K562 (cell line): ENCODE measurements around the gene SAMD11. TPM values are rescaled to one million over a fixed set of nuclear protein-coding genes. Genes with fewer than 3 reads are reported as not detected.

ENCODE experiments used
- CBX3 ChIP-seq, 2 experiments: IDR thresholded peaks; 1 replicate in 1 of 2; 2 replicates in 1 of 2; pipeline ENCODE4 v1.6.1; 2012; ENCODE audit warnings: inconsistent platforms in 2 of 2, low read length in 2 of 2, borderline replicate concordance in 1 of 2, control low read depth in 1 of 2
- CBX5 ChIP-seq: IDR thresholded peaks from 2 replicates; pipeline ENCODE4 v1.6.1; 2014; ENCODE audit warnings: low read depth, borderline replicate concordance
- COPS2 ChIP-seq: fragments of 450-650 bp; conservative IDR thresholded peaks from 2 replicates; pipeline ENCODE4 v1.6.1; 2016; ENCODE audit warnings: mild to moderate bottlenecking, moderate library complexity
- FOXA1 ChIP-seq: fragments of 450-650 bp; IDR thresholded peaks from 2 replicates; pipeline ENCODE4 v1.6.1; 2016; ENCODE audit warnings: mild to moderate bottlenecking, borderline replicate concordance
- KLF1 ChIP-seq: fragments of 450-650 bp; IDR thresholded peaks from 2 replicates; pipeline ENCODE4 v1.6.1; 2016; ENCODE audit warnings: missing genetic modification characterization, missing compliant biosample characterization
- L3MBTL2 ChIP-seq: fragments of 450-650 bp; IDR thresholded peaks from 2 replicates; pipeline ENCODE4 v1.6.1; 2016; ENCODE audit warnings: mild to moderate bottlenecking, moderate library complexity
- POLR3G ChIP-seq: IDR thresholded peaks from 2 replicates; pipeline ENCODE4 v1.6.1; 2011; ENCODE audit not compliant: insufficient read length, insufficient replicate concordance; ENCODE audit errors: extremely low read depth
- SMARCA4 ChIP-seq: fragments of 450-650 bp; IDR thresholded peaks from 2 replicates; pipeline ENCODE4 v1.6.1; 2016
- SMARCA5 ChIP-seq: fragments of 450-650 bp; IDR thresholded peaks from 2 replicates; pipeline ENCODE4 v1.6.1; 2016
- SRSF7 ChIP-seq: fragments of 200-400 bp; formaldehyde crosslinking; optimal IDR thresholded peaks from 2 replicates; pipeline ENCODE3; 2017; ENCODE audit warnings: mild to moderate bottlenecking, low read depth, low read length
- ZNF12 ChIP-seq: sonication (generic); formaldehyde crosslinking; IDR thresholded peaks from 2 replicates; pipeline ENCODE4 v1.4.0; 2020; ENCODE audit warnings: mild to moderate bottlenecking, missing genetic modification reagents
- ZNF146 ChIP-seq: IDR thresholded peaks from one replicate; pipeline ENCODE4 v1.6.1; 2018; ENCODE audit warnings: missing compliant biosample characterization; ENCODE audit not compliant: unreplicated experiment
- ZNF57 ChIP-seq: fragments of 450-650 bp; formaldehyde crosslinking; IDR thresholded peaks from 2 replicates; pipeline ENCODE4 v1.4.0; 2020; ENCODE audit warnings: mild to moderate bottlenecking, moderate library complexity
- ZNF778 ChIP-seq: fragments of 450-650 bp; formaldehyde crosslinking; IDR thresholded peaks from 2 replicates; pipeline ENCODE4 v1.4.0; 2020; ENCODE audit warnings: mild to moderate bottlenecking, moderate library complexity
- ZZZ3 ChIP-seq: fragments of 450-650 bp; IDR thresholded peaks from 2 replicates; pipeline ENCODE4 v1.6.1; 2016; ENCODE audit warnings: antibody characterized with exemption, mild to moderate bottlenecking, moderate library complexity
- polyA plus RNA-seq, 8 experiments: library from polyadenylated mRNA; depleted of rRNA in 4 of 8; stranded (reverse) in 5 of 8; unstranded in 3 of 8; fragments of >200 nt; fragmentation: Nextera tagmentation in 2 of 8; fragmentation: Illumina TruSeq in 1 of 8; extraction: Ambion mirVana in 2 of 8; extraction: Trizol in 1 of 8; gene quantifications; 2 replicates each; pipeline versions ENCODE4 v1.2.1 to v1.2.3, GENCODE V29; 2011 to 2014; ENCODE audit warnings: inconsistent platforms in 1 of 8, missing spikeins in 1 of 8
- total RNA-seq, 7 experiments: library from RNA; depleted of rRNA in 6 of 7; stranded (reverse); fragments of >200 nt in 6 of 7; fragmentation: Illumina TruSeq in 2 of 7; extraction: Trizol in 2 of 7; gene quantifications; 2 replicates each; pipeline versions ENCODE4 v1.2.1 to v1.2.3, GENCODE V29; 2011 to 2021; ENCODE audit warnings: low replicate concordance in 1 of 7
- TF ChIP-seq, protein P1 (sequence below): IDR thresholded peaks from 3 replicates; pipeline ENCODE4 v1.6.1; 2011; ENCODE audit warnings: borderline replicate concordance, mild to moderate bottlenecking, moderate library complexity; ENCODE audit not compliant: insufficient read length; ENCODE audit errors: extremely low read depth
- TF ChIP-seq, protein P2 (sequence below): fragments of 250-450 bp; sonication (Bioruptor Pico); IDR thresholded peaks from 2 replicates; pipeline ENCODE4 v1.4.0; 2020
- TF ChIP-seq, protein P3 (sequence below): sonication (generic); formaldehyde crosslinking; IDR thresholded peaks from 2 replicates; pipeline ENCODE4 v1.8.1; 2023; ENCODE audit warnings: mild to moderate bottlenecking, missing genetic modification reagents
- TF ChIP-seq, protein P4 (sequence below), 3 experiments: IDR thresholded peaks in 2 of 3; conservative IDR thresholded peaks in 1 of 3; 2 replicates each; pipeline ENCODE4 v1.5.1; 2011 to 2012; ENCODE audit warnings: low read length in 3 of 3, mild to moderate bottlenecking in 3 of 3, control low read depth in 2 of 3, improper control_type of control experiment in 1 of 3, inconsistent platforms in 1 of 3, low read depth in 1 of 3, mixed read lengths in 1 of 3, moderate library complexity in 1 of 3; ENCODE audit not compliant: insufficient read depth in 2 of 3
- TF ChIP-seq, protein P5 (sequence below): fragments of 250-450 bp; sonication (Bioruptor Pico); IDR thresholded peaks from 2 replicates; pipeline ENCODE4 v1.5.1; 2021; ENCODE audit warnings: mild to moderate bottlenecking

Gene SAMD11
- total and polyA plus RNA-seq, 9 of the 15 experiments (the other 6 are each of a cell fraction or from before 2014, with no cell fraction given), result 0.07 to 0.82 (median 0.11) TPM; not detected in 2

DNA sequence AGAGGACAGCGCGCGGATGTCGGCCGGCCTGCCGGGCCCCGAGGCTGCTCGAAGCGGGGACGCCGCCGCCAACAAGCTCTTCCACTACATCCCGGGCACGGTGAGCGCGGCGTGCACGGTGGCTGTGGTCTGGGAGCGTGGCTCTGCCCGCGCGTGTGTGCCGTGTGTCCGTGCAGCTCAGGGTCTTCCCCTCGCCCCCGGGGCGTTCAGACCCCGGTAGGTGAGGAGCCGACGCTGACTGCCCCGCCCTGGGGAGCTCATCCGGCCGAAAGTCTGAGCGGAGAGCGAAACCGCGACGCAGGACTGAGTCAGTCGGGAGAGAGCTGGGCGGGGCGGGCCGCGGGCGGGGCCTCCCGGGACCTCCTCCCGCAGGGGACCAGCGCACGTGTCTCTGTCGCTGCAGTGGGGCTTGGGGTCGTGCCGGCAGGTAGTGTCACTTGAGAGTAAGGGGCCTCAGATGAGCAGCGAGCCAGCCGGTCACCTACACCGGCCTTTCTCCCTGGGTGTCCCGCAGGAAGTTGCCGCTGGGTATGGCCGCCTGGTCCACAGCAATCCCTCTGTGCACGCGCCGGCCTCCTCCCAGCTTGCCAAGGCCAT is 43.1 kb downstream of the SAMD11 start (continued):
- TF ChIP-seq, protein P1, sequence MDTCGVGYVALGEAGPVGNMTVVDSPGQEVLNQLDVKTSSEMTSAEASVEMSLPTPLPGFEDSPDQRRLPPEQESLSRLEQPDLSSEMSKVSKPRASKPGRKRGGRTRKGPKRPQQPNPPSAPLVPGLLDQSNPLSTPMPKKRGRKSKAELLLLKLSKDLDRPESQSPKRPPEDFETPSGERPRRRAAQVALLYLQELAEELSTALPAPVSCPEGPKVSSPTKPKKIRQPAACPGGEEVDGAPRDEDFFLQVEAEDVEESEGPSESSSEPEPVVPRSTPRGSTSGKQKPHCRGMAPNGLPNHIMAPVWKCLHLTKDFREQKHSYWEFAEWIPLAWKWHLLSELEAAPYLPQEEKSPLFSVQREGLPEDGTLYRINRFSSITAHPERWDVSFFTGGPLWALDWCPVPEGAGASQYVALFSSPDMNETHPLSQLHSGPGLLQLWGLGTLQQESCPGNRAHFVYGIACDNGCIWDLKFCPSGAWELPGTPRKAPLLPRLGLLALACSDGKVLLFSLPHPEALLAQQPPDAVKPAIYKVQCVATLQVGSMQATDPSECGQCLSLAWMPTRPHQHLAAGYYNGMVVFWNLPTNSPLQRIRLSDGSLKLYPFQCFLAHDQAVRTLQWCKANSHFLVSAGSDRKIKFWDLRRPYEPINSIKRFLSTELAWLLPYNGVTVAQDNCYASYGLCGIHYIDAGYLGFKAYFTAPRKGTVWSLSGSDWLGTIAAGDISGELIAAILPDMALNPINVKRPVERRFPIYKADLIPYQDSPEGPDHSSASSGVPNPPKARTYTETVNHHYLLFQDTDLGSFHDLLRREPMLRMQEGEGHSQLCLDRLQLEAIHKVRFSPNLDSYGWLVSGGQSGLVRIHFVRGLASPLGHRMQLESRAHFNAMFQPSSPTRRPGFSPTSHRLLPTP, result no peak
- TF ChIP-seq SMARCA5 (no peak), COPS2 (no peak), ZNF146 (CRISPR knock-in tag) (no peak), ZNF57 (CRISPR knock-in tag) (no peak), L3MBTL2 (peak; percentile 87), CBX5 (no peak), ZNF12 (peak; percentile 88), SRSF7 (no peak), POLR3G (no peak), SMARCA4 (no peak), ZZZ3 (no peak), FOXA1 (no peak), CBX3 (IDR thresholded peaks at IDR 0.05; ENCODE audit: borderline replicate concordance in 1 of 2, low read length in 2 of 2) (no peak; a peak in 1 of 3 replicates), ZNF778 (no peak), KLF1 (tag) (no peak)
- TF ChIP-seq, protein P2, sequence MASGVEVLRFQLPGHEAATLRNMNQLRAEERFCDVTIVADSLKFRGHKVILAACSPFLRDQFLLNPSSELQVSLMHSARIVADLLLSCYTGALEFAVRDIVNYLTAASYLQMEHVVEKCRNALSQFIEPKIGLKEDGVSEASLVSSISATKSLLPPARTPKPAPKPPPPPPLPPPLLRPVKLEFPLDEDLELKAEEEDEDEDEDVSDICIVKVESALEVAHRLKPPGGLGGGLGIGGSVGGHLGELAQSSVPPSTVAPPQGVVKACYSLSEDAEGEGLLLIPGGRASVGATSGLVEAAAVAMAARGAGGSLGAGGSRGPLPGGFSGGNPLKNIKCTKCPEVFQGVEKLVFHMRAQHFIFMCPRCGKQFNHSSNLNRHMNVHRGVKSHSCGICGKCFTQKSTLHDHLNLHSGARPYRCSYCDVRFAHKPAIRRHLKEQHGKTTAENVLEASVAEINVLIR (CRISPR knock-in tag), result no peak
- TF ChIP-seq, protein P3, sequence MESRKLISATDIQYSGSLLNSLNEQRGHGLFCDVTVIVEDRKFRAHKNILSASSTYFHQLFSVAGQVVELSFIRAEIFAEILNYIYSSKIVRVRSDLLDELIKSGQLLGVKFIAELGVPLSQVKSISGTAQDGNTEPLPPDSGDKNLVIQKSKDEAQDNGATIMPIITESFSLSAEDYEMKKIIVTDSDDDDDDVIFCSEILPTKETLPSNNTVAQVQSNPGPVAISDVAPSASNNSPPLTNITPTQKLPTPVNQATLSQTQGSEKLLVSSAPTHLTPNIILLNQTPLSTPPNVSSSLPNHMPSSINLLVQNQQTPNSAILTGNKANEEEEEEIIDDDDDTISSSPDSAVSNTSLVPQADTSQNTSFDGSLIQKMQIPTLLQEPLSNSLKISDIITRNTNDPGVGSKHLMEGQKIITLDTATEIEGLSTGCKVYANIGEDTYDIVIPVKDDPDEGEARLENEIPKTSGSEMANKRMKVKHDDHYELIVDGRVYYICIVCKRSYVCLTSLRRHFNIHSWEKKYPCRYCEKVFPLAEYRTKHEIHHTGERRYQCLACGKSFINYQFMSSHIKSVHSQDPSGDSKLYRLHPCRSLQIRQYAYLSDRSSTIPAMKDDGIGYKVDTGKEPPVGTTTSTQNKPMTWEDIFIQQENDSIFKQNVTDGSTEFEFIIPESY (CRISPR knock-in tag), result peak; percentile 70
- TF ChIP-seq, protein P4, sequence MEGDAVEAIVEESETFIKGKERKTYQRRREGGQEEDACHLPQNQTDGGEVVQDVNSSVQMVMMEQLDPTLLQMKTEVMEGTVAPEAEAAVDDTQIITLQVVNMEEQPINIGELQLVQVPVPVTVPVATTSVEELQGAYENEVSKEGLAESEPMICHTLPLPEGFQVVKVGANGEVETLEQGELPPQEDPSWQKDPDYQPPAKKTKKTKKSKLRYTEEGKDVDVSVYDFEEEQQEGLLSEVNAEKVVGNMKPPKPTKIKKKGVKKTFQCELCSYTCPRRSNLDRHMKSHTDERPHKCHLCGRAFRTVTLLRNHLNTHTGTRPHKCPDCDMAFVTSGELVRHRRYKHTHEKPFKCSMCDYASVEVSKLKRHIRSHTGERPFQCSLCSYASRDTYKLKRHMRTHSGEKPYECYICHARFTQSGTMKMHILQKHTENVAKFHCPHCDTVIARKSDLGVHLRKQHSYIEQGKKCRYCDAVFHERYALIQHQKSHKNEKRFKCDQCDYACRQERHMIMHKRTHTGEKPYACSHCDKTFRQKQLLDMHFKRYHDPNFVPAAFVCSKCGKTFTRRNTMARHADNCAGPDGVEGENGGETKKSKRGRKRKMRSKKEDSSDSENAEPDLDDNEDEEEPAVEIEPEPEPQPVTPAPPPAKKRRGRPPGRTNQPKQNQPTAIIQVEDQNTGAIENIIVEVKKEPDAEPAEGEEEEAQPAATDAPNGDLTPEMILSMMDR (IDR thresholded peaks at IDR 0.05 in 2 of 3, conservative IDR thresholded peaks at IDR 0.05 in 1 of 3; ENCODE audit: insufficient read depth in 2 of 3, low read depth in 1 of 3, low read length in 3 of 3), result no peak
- TF ChIP-seq, protein P5, sequence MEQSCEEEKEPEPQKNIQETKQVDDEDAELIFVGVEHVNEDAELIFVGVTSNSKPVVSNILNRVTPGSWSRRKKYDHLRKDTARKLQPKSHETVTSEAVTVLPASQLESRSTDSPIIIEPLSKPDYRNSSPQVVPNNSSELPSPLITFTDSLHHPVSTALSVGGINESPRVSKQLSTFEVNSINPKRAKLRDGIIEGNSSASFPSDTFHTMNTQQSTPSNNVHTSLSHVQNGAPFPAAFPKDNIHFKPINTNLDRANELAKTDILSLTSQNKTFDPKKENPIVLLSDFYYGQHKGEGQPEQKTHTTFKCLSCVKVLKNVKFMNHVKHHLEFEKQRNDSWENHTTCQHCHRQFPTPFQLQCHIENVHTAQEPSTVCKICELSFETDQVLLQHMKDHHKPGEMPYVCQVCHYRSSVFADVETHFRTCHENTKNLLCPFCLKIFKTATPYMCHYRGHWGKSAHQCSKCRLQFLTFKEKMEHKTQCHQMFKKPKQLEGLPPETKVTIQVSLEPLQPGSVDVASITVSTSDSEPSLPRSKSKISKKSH (CRISPR knock-in tag), result no peak
